ENCODE measurements around the gene PTPRT. TPM values are rescaled to one million over a fixed set of nuclear protein-coding genes. Genes with fewer than 3 reads are reported as not detected.

The PTPRT gene
- total RNA-seq, 1 experiment from 2014 or later = 0.13 TPM

GRCh38 chr20:42613076-42613475, 576.6 kb downstream of the PTPRT start:
- H3K23ac ChIP-seq (ENCODE audit: insufficient read length, low read depth, low read length) = no peak overlapping the region
- no peaks in the 10 kb centered on the region for H3K4me1 ChIP-seq (ENCODE audit: insufficient read depth, low read length)
- H3K4me2 ChIP-seq (ENCODE audit: insufficient read depth, insufficient read length, low read length) = no peak overlapping the region
- Mint-ChIP-seq H3K4me1 (no peaks in the 10 kb centered on the region), H3K27me3 (ENCODE audit: low read depth) (peaks cover 5% of the 10 kb centered on the region), H3K4me3 (no peak overlapping the region), H3K27ac (no peak overlapping the region), H3K36me3 (ENCODE audit: insufficient read depth in 1 of 3, low read depth in 3 of 3) (peaks cover 4 to 8% (median 7%) of the 10 kb centered on the region in 3 experiments; a peak in 4 of 7 replicates), H3K9me3 (peaks cover 11% of the 10 kb centered on the region in 2 experiments)
- H3K27me3 ChIP-seq (ENCODE audit: insufficient read depth, low read length) = no peaks in the 10 kb centered on the region
- WGBS (ENCODE audit: extremely low coverage, insufficient read length, low lambda C conversion rate) = no CpG with 5 or more reads among the region's 3 CpGs
- no peak overlapping the region for H3K27ac ChIP-seq (ENCODE audit: insufficient read length, low read depth, low read length)
- no peak overlapping the region for H4K5ac ChIP-seq (ENCODE audit: insufficient read length, low read depth, low read length)
- H2BK15ac ChIP-seq (ENCODE audit: low read depth, low read length) = no peak overlapping the region
- no peak overlapping the region for H4K8ac ChIP-seq (replicated peaks; ENCODE audit: insufficient read length, low read depth, low read length)
- H2AFZ ChIP-seq (ENCODE audit: low read length) = no peak overlapping the region
- no peak overlapping the region for H4K91ac ChIP-seq (ENCODE audit: insufficient read length, low read depth, low read length)
- no peak overlapping the region for H2BK12ac ChIP-seq (ENCODE audit: insufficient read length, low read depth, low read length)
- H4K20me1 ChIP-seq (ENCODE audit: control insufficient read depth, insufficient read depth, insufficient read length) = no peaks in the 10 kb centered on the region
- no peak overlapping the region for H2BK20ac ChIP-seq (ENCODE audit: low read depth, low read length, poor library complexity, severe bottlenecking)
- no peak overlapping the region for H3K9ac ChIP-seq (ENCODE audit: extremely low read depth, insufficient read length, low read length)
- H3T11ph ChIP-seq (ENCODE audit: low read length) = no peak overlapping the region
- no peak overlapping the region for H3K56ac ChIP-seq (ENCODE audit: insufficient read length, low read depth, low read length)
- no peak for DNase-seq
- H2BK5ac ChIP-seq (ENCODE audit: insufficient read length, low read length) = no peak overlapping the region
- H3K9me3 ChIP-seq (ENCODE audit: control insufficient read depth, low read depth, low read length) = no peaks in the 10 kb centered on the region
- H3K18ac ChIP-seq (ENCODE audit: insufficient read length, low read depth, low read length) = no peak overlapping the region
- H3K23me2 ChIP-seq (ENCODE audit: insufficient read length, low read depth, low read length, poor library complexity, severe bottlenecking) = no peaks in the 10 kb centered on the region
- H3K79me2 ChIP-seq (ENCODE audit: insufficient read depth, low read length) = no peaks in the 10 kb centered on the region
- H2BK120ac ChIP-seq (ENCODE audit: low read depth, low read length, poor library complexity, severe bottlenecking) = no peak overlapping the region
- H3K4ac ChIP-seq (ENCODE audit: low read depth, low read length) = no peak overlapping the region
- no peaks in the 10 kb centered on the region for H3K79me1 ChIP-seq (ENCODE audit: insufficient read depth, low read depth, low read length, poor library complexity, severe bottlenecking)
- TF ChIP-seq CTCF (conservative IDR thresholded peaks at IDR 0.05) = no peak
- H2AK5ac ChIP-seq (ENCODE audit: insufficient read length, low read length) = no peak overlapping the region
- H3K14ac ChIP-seq (ENCODE audit: insufficient read depth, low read length) = no peak overlapping the region
